ENCODE results near the gene ZDHHC11. TPM values are rescaled to one million over a fixed set of nuclear protein-coding genes. Genes with fewer than 3 reads are reported as not detected.
A peak's percentile ranks its signal among the peaks of the same experiment; 100 is the strongest.

ZDHHC11 gene
- polyA plus RNA-seq, 1 donor (not counting 4 experiments of a cell fraction or from before 2014, with no cell fraction given), result 0.33 TPM

DNA sequence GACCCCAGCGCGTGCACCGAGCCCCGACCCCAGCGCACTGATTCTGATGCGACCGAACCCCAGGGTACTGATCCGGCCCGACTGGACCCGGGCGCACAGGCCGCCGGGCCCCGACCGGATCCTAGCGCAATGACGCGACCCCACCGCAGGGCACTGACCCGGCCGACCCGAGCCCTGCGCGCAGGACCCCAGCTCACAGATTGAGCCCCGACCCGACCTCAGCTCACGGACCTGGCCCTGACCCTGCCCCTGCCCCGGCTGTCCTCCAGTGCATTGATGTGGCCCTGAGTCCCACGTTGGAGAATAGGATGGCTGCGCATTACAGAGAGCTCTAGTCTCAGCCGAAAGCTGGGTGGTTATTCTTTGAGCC lies 42.3 kb upstream of the ZDHHC11 start:
- peak overlapping the region; percentile 96 for H3K9ac ChIP-seq (ENCODE audit: control insufficient read depth, extremely low read depth, insufficient read depth, low read length)
- TF ChIP-seq EZH2 (IDR thresholded peaks at IDR 0.05; ENCODE audit: low read length), result no peak
- TF ChIP-seq, protein P1, sequence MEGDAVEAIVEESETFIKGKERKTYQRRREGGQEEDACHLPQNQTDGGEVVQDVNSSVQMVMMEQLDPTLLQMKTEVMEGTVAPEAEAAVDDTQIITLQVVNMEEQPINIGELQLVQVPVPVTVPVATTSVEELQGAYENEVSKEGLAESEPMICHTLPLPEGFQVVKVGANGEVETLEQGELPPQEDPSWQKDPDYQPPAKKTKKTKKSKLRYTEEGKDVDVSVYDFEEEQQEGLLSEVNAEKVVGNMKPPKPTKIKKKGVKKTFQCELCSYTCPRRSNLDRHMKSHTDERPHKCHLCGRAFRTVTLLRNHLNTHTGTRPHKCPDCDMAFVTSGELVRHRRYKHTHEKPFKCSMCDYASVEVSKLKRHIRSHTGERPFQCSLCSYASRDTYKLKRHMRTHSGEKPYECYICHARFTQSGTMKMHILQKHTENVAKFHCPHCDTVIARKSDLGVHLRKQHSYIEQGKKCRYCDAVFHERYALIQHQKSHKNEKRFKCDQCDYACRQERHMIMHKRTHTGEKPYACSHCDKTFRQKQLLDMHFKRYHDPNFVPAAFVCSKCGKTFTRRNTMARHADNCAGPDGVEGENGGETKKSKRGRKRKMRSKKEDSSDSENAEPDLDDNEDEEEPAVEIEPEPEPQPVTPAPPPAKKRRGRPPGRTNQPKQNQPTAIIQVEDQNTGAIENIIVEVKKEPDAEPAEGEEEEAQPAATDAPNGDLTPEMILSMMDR (optimal IDR thresholded peaks at IDR 0.05 in 1 of 3, IDR thresholded peaks at IDR 0.05 in 1 of 3, conservative IDR thresholded peaks at IDR 0.05 in 1 of 3; ENCODE audit: extremely low read depth in 1 of 3, insufficient read depth in 2 of 3, low read length in 3 of 3), result no peak
- dilution Hi-C loops (cut with MboI; ENCODE audit: extremely low pct_ligation_motif_present, low sequenced_read_pairs), result no loop called here
- H3K9me1 ChIP-seq (ENCODE audit: control insufficient read depth, extremely low read depth, insufficient read depth, low read length), result no peaks in the 10 kb centered on the region
- no peaks in the 10 kb centered on the region for H3K9me3 ChIP-seq (ENCODE audit: control insufficient read depth, low read depth, low read length)
- H3K27me3 ChIP-seq (ENCODE audit: control insufficient read depth, extremely low read depth, insufficient read depth, low read length), result no peaks in the 10 kb centered on the region
- no peak for DNase-seq (ENCODE audit: low read depth, low spot score)
- H3K79me2 ChIP-seq (ENCODE audit: control insufficient read depth, insufficient read depth, low read length), result peaks cover 65% of the 10 kb centered on the region
- no peaks in the 10 kb centered on the region for H4K20me1 ChIP-seq (ENCODE audit: control insufficient read depth, extremely low read depth, insufficient read depth, low read length)
- peak overlapping the region; percentile 78 for H2AFZ ChIP-seq (ENCODE audit: control insufficient read depth, low read length)
- peak overlapping the region; percentile 82 to 86 (median 82) for H3K4me3 ChIP-seq (ENCODE audit: control insufficient read depth in 2 of 3, extremely low read depth in 1 of 3, insufficient read depth in 2 of 3, low read depth in 1 of 3, low read length in 3 of 3)
- H3K27ac ChIP-seq (ENCODE audit: control insufficient read depth, insufficient read depth, low read length), result peak overlapping the region; percentile 93
- H3K4me2 ChIP-seq (ENCODE audit: control insufficient read depth, extremely low read depth, insufficient read depth, low read depth, low read length), result peak overlapping the region; percentile 77
- no peak for FAIRE-seq
- peaks cover 16 to 44% of the 10 kb centered on the region in 2 experiments for H3K36me3 ChIP-seq (ENCODE audit: control insufficient read depth in 2 of 2, extremely low read depth in 1 of 2, insufficient read depth in 2 of 2, low read length in 2 of 2)
- H3K4me1 ChIP-seq (ENCODE audit: control insufficient read depth, extremely low read depth, insufficient read depth, low read length), result peaks cover 18% of the 10 kb centered on the region

DNA sequence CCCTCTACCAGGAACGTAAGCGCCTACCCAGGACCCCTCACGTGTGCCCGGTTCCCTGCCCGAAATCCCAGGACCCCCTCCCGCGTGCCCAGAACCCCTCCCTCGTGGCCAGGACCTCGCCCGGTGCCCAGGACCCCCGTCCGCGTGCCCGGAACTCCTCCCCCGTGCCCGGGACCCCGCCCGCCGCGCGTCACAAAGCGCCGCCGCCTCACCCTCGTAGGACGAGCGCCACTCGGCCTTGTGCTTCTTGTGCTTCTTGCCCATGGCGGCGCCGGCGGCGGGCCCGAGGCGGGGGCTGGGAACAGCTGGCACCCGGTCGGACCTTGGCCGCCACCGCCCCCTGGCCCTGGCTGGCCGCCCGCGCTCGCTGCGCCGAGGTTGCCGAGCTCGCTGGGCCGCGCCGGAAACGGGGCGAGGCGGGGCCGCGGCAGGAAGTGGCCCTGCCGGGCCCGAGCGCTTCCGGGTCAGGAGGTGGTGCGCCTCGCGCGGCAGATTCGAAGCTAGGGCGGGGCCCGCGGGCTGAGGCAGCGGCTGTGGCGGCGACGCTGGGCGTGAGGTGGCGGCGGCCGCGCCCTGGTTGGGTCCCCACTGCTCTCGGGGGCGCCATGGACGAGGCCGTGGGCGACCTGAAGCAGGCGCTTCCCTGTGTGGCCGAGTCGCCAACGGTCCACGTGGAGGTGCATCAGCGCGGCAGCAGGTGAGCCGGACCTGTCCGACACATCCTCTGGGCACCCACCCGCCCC lies 41.8 kb upstream of the ZDHHC11 start, which contains the start of the genes BRD9 and TRIP13:
TSS of gene BRD9 (minus strand) at position 408 of the 743 bp plus-strand sequence. CDS start at position 264, 144 bp downstream.
TSS of gene TRIP13 (plus strand) at position 491 of the 743 bp plus-strand sequence. CDS start at position 606, 115 bp downstream.
- DNase-seq (ENCODE audit: low read depth, low spot score), result peak; percentile 21
- H3K4me1 ChIP-seq (ENCODE audit: control insufficient read depth, extremely low read depth, insufficient read depth, low read length), result peaks cover 18% of the 10 kb centered on the region
- no peaks in the 10 kb centered on the region for H3K9me1 ChIP-seq (ENCODE audit: control insufficient read depth, extremely low read depth, insufficient read depth, low read length)
- H3K79me2 ChIP-seq (ENCODE audit: control insufficient read depth, insufficient read depth, low read length), result peaks cover 67% of the 10 kb centered on the region
- peak within 1 kb of the TSS; percentile 93 for H3K27ac ChIP-seq (ENCODE audit: control insufficient read depth, insufficient read depth, low read length)
- H4K20me1 ChIP-seq (ENCODE audit: control insufficient read depth, extremely low read depth, insufficient read depth, low read length), result no peaks in the 10 kb centered on the region
- no peak for FAIRE-seq
- peaks cover 21 to 45% of the 10 kb centered on the region in 2 experiments for H3K36me3 ChIP-seq (ENCODE audit: control insufficient read depth in 2 of 2, extremely low read depth in 1 of 2, insufficient read depth in 2 of 2, low read length in 2 of 2)
- TF ChIP-seq EZH2 (IDR thresholded peaks at IDR 0.05; ENCODE audit: low read length), result no peak
- peak within 1 kb of the TSS; percentile 82 to 86 (median 83) for H3K4me3 ChIP-seq (ENCODE audit: control insufficient read depth in 2 of 3, extremely low read depth in 1 of 3, insufficient read depth in 2 of 3, low read depth in 1 of 3, low read length in 3 of 3)
- H3K4me2 ChIP-seq (ENCODE audit: control insufficient read depth, extremely low read depth, insufficient read depth, low read depth, low read length), result peak within 1 kb of the TSS; percentile 85
- no peaks in the 10 kb centered on the region for H3K9me3 ChIP-seq (ENCODE audit: control insufficient read depth, low read depth, low read length)
- H3K9ac ChIP-seq (ENCODE audit: control insufficient read depth, extremely low read depth, insufficient read depth, low read length), result peak within 1 kb of the TSS; percentile 96
- no peaks in the 10 kb centered on the region for H3K27me3 ChIP-seq (ENCODE audit: control insufficient read depth, extremely low read depth, insufficient read depth, low read length)
- dilution Hi-C loops (cut with MboI; ENCODE audit: extremely low pct_ligation_motif_present, low sequenced_read_pairs), result no loop called here
- H2AFZ ChIP-seq (ENCODE audit: control insufficient read depth, low read length), result peak within 1 kb of the TSS; percentile 78

Data from keratinocyte (primary cell).